SK-N-SH treated with all-trans-retinoic acid at 6 μM for 48 hours (cell line): ENCODE measurements around the gene DDIAS.
"Not testable (repeated sequence)": the region's sequence is repeated elsewhere in the genome, so short reads cannot be mapped to it uniquely, and the experiment has no call there.

Experiments used
- ATAC-seq: fragments of 200-7000 bp; cut with Tn5 transposase; 3 replicates; pipeline ENCODE4 v1.9.1; 2020; ENCODE audit warnings: mild to moderate bottlenecking, moderate library complexity
- ARNTL ChIP-seq: fragments of 450-650 bp; formaldehyde crosslinking; IDR thresholded peaks from 2 replicates; pipeline ENCODE4 v1.5.0; 2020; ENCODE audit warnings: low read depth, mild to moderate bottlenecking, moderate library complexity, borderline replicate concordance
- BACH2 ChIP-seq: fragments of 250-450 bp; sonication (Bioruptor Pico); IDR thresholded peaks from 2 replicates; pipeline ENCODE4 v1.9.0; 2021; ENCODE audit warnings: mild to moderate bottlenecking, borderline replicate concordance
- CSRNP3 ChIP-seq: fragments of 250-450 bp; sonication (Bioruptor Pico); IDR thresholded peaks from 2 replicates; pipeline ENCODE4 v1.5.1; 2021; ENCODE audit warnings: mild to moderate bottlenecking, moderate library complexity
- ESRRG ChIP-seq: fragments of 250-450 bp; sonication (Bioruptor Pico); IDR thresholded peaks from 2 replicates; pipeline ENCODE4 v1.6.1; 2021; ENCODE audit warnings: mild to moderate bottlenecking
- GLIS3 ChIP-seq: fragments of 250-450 bp; sonication (Bioruptor Pico); IDR thresholded peaks from 2 replicates; pipeline ENCODE4 v1.5.0; 2020; ENCODE audit warnings: mild to moderate bottlenecking, moderate library complexity
- PATZ1 ChIP-seq: fragments of 250-450 bp; sonication (Bioruptor Pico); IDR thresholded peaks from 2 replicates; pipeline ENCODE4 v1.8.0; 2020; ENCODE audit warnings: mild to moderate bottlenecking, moderate library complexity, borderline replicate concordance
- PPARA ChIP-seq: fragments of 250-450 bp; sonication (Bioruptor Pico); IDR thresholded peaks from 2 replicates; pipeline ENCODE4 v1.5.0; 2020; ENCODE audit warnings: mild to moderate bottlenecking, borderline replicate concordance
- RARB ChIP-seq: fragments of 250-450 bp; sonication (Bioruptor Pico); IDR thresholded peaks from 2 replicates; pipeline ENCODE4 v1.8.0; 2021; ENCODE audit warnings: mild to moderate bottlenecking, moderate library complexity
- SNAI2 ChIP-seq: fragments of 250-450 bp; sonication (Bioruptor Pico); IDR thresholded peaks from 2 replicates; pipeline ENCODE4 v1.5.0; 2020; ENCODE audit warnings: mild to moderate bottlenecking, moderate library complexity
- TSHZ2 ChIP-seq: fragments of 250-450 bp; sonication (Bioruptor Pico); IDR thresholded peaks from 2 replicates; pipeline ENCODE4 v1.5.0; 2020; ENCODE audit warnings: mild to moderate bottlenecking, moderate library complexity
- ZFP30 ChIP-seq: fragments of 450-650 bp; formaldehyde crosslinking; IDR thresholded peaks from 2 replicates; pipeline ENCODE4 v1.5.0; 2022; ENCODE audit warnings: mild to moderate bottlenecking, moderate library complexity
- ZNF565 ChIP-seq: fragments of 450-650 bp; formaldehyde crosslinking; conservative IDR thresholded peaks from 2 replicates; pipeline ENCODE4 v1.5.0; 2020; ENCODE audit warnings: low read depth, mild to moderate bottlenecking, moderate library complexity
- ZNF8 ChIP-seq: fragments of 450-650 bp; formaldehyde crosslinking; IDR thresholded peaks from 2 replicates; pipeline ENCODE4 v1.5.0; 2020; ENCODE audit warnings: mild to moderate bottlenecking, moderate library complexity
- TF ChIP-seq, protein P1 (sequence below): fragments of 250-450 bp; sonication (Bioruptor Pico); IDR thresholded peaks from 2 replicates; pipeline ENCODE4 v1.5.1; 2020; ENCODE audit warnings: low read depth, mild to moderate bottlenecking, moderate library complexity

DDIAS gene

GRCh38 chr11:82949352-82949751 lies 47.8 kb downstream of the DDIAS start:
- TF ChIP-seq ZNF565 (CRISPR knock-in tag): no peak
- TF ChIP-seq ARNTL (CRISPR knock-in tag): no peak
- no peak for TF ChIP-seq ZFP30 (CRISPR knock-in tag)
- TF ChIP-seq, all 23 proteins: peak for 0
- no peak for ATAC-seq

- not testable (repeated sequence) for ATAC-seq
These were observed 49.0 kb downstream of the DDIAS start for GRCh38 chr11:82950502-82950901.

DNA sequence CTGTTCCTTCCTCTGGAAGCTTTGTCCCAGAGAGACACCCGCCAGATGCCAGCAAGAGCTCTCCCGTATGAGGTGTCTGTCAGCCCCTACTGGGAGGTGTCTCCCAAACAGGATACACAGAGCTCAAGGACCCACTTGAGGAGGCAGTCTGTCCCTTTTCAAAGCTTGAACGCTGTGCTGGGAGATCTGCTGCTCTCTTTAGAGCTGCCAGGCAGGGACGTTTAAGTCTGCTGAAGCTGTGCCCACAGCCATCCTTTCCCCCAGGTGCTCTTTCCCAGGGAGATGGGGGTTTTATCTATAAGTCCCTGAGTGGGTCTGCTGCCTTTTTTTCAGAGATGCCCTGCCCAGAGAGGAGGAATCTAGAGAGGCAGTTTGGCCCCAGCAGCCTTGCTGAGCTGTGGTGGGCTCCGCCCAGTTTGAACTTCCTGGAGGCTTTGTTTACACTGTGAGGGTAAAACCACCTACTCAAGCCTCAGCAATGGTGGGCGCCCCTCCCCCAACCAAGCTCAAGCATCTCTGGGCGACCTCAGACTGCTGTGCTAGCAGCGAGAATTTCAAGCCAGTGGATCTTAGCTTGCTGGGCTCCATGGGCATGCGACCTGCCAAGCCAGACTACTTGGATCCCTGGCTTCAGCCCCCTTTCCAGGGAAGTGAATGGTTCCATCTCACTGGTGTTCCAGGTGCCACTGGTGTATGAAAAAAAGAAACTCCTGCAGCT lies 54.4 kb downstream of the DDIAS start:
- not testable (repeated sequence) for ATAC-seq

DNA sequence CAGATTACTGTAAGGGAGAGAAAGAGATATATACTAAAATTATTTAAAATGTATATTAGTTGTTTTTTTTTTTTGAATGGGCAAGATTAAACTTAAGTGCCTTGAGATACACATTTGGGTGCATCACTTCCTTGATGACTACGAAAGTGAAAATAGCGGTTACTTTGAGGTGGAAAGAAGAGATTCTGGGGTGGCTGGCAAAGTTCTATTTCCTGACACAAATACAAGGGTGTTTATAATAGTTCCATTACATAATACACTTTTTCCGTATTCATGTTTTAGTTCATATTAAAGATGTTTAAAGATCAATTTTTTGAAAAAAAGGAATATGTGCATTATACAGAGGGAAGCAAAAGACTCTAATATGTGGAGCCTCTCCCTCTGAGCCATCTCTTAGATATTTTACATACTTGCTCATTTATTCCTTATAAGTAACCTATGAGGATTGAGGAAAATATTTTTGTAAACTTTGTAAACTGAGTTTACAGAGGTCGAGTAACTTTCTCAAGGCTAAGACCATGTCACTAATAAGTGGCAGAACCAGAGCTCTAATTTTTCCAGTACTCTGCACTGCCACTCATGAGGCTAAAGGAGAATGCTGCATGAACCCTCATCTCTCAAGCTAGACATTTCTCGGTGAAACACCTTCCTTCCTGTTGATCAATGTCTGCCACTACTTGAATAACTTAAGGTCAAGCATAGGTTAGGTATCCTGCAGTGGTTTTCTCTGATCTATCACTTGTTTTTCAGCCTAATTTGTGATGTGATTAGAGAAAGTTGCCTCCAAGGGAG lies 58.6 kb downstream of the DDIAS start:
- TF ChIP-seq RARB (CRISPR knock-in tag) (no peak), PATZ1 (CRISPR knock-in tag) (no peak)
- no peak for ATAC-seq

- no peak for ATAC-seq
- no peak for TF ChIP-seq CSRNP3 (CRISPR knock-in tag)
- no peak for TF ChIP-seq SNAI2 (CRISPR knock-in tag)
- no peak for TF ChIP-seq TSHZ2 (CRISPR knock-in tag)
- no peak for TF ChIP-seq ESRRG
- TF ChIP-seq PATZ1 (CRISPR knock-in tag): no peak
- no peak for TF ChIP-seq ZNF8 (CRISPR knock-in tag)
- TF ChIP-seq ZNF565 (CRISPR knock-in tag): no peak
- TF ChIP-seq, protein P1, sequence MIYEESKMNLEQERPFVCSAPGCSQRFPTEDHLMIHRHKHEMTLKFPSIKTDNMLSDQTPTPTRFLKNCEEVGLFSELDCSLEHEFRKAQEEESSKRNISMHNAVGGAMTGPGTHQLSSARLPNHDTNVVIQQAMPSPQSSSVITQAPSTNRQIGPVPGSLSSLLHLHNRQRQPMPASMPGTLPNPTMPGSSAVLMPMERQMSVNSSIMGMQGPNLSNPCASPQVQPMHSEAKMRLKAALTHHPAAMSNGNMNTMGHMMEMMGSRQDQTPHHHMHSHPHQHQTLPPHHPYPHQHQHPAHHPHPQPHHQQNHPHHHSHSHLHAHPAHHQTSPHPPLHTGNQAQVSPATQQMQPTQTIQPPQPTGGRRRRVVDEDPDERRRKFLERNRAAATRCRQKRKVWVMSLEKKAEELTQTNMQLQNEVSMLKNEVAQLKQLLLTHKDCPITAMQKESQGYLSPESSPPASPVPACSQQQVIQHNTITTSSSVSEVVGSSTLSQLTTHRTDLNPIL (CRISPR knock-in tag): no peak
- no peak for TF ChIP-seq BACH2 (CRISPR knock-in tag)
- no peak for TF ChIP-seq GLIS3 (CRISPR knock-in tag)
- TF ChIP-seq PPARA (CRISPR knock-in tag): no peak
These were observed 59.2 kb downstream of the DDIAS start for GRCh38 chr11:82960779-82961143.
